Mucosa of descending colon (tissue), 3 donors: ENCODE results near the gene HIPK4. TPM values are rescaled to one million over a fixed set of nuclear protein-coding genes. Genes with fewer than 3 reads are reported as not detected.

Experiments used
- ATAC-seq: fragments of 200-7000 bp; cut with Tn5 transposase; one replicate; pipeline ENCODE4 v1.9.1; 2020; ENCODE audit warnings: mild to moderate bottlenecking, moderate library complexity
- DNase-seq, 3 donors: peaks; one replicate each; pipeline ENCODE4 v3.0.0-alpha.2; 2020
- H3K36me3 ChIP-seq: fragments of 200-600 bp; one replicate; pipeline ENCODE4 v1.8.0; 2021; ENCODE audit warnings: low read depth, mild to moderate bottlenecking
- H3K4me1 ChIP-seq: fragments of 200-600 bp; one replicate; pipeline ENCODE4 v1.8.0; 2021; ENCODE audit warnings: low read depth, mild to moderate bottlenecking
- H3K4me3 ChIP-seq: fragments of 200-600 bp; one replicate; pipeline ENCODE4 v1.8.0; 2021; ENCODE audit warnings: mild to moderate bottlenecking
- H3K9me3 ChIP-seq: fragments of 200-600 bp; one replicate; pipeline ENCODE4 v1.8.0; 2021; ENCODE audit warnings: mild to moderate bottlenecking
- intact Hi-C, 2 donors: fragments of 100-400 bp; cut with DNase I in 1 of 2; cut with micrococcal nuclease in 1 of 2; formaldehyde crosslinking; loops; one replicate each; pipeline versions ENCODE4 v1.11.0 to v1.11.1; 2022; cut with DNase I, micrococcal nuclease
- total RNA-seq, 3 donors: library from RNA; stranded (reverse); fragmentation: NEBNext Ultra II Directional in 2 of 3; extraction: Animal tissue kit (Norgen Biotek cat#: 25700) in 2 of 3; gene quantifications; one replicate each; pipeline versions ENCODE4 v1.2.1 to v1.2.4, GENCODE V29; 2021 to 2023
- TF ChIP-seq, protein P1 (sequence below): fragments of 200-600 bp; IDR thresholded peaks from one replicate; pipeline ENCODE4 v1.8.0; 2022; ENCODE audit warnings: antibody characterized with exemption, mild to moderate bottlenecking
- donor health status: DM: no; HTN: no; CAD: no; lungs with moderate emphysema.
- donor health status: DM: no; HTN: no; CAD: no.
- donor health status: DM: no; HTN: yes; CAD: no.

HIPK4 gene
- total RNA-seq, 3 donors from 2014 or later, result 0.19 TPM; not detected in 2

GRCh38 chr19:40381321-40381720 lies 8.7 kb downstream of the HIPK4 start:
- no peak for DNase-seq
- no peaks in the 10 kb centered on the region for H3K9me3 ChIP-seq
- TF ChIP-seq, protein P1, sequence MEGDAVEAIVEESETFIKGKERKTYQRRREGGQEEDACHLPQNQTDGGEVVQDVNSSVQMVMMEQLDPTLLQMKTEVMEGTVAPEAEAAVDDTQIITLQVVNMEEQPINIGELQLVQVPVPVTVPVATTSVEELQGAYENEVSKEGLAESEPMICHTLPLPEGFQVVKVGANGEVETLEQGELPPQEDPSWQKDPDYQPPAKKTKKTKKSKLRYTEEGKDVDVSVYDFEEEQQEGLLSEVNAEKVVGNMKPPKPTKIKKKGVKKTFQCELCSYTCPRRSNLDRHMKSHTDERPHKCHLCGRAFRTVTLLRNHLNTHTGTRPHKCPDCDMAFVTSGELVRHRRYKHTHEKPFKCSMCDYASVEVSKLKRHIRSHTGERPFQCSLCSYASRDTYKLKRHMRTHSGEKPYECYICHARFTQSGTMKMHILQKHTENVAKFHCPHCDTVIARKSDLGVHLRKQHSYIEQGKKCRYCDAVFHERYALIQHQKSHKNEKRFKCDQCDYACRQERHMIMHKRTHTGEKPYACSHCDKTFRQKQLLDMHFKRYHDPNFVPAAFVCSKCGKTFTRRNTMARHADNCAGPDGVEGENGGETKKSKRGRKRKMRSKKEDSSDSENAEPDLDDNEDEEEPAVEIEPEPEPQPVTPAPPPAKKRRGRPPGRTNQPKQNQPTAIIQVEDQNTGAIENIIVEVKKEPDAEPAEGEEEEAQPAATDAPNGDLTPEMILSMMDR, result no peak
- no peaks in the 10 kb centered on the region for H3K36me3 ChIP-seq
- H3K4me3 ChIP-seq, result no peak overlapping the region
- H3K4me1 ChIP-seq, result no peaks in the 10 kb centered on the region
- no peak for ATAC-seq
- intact Hi-C loops, result no loop called here

DNA sequence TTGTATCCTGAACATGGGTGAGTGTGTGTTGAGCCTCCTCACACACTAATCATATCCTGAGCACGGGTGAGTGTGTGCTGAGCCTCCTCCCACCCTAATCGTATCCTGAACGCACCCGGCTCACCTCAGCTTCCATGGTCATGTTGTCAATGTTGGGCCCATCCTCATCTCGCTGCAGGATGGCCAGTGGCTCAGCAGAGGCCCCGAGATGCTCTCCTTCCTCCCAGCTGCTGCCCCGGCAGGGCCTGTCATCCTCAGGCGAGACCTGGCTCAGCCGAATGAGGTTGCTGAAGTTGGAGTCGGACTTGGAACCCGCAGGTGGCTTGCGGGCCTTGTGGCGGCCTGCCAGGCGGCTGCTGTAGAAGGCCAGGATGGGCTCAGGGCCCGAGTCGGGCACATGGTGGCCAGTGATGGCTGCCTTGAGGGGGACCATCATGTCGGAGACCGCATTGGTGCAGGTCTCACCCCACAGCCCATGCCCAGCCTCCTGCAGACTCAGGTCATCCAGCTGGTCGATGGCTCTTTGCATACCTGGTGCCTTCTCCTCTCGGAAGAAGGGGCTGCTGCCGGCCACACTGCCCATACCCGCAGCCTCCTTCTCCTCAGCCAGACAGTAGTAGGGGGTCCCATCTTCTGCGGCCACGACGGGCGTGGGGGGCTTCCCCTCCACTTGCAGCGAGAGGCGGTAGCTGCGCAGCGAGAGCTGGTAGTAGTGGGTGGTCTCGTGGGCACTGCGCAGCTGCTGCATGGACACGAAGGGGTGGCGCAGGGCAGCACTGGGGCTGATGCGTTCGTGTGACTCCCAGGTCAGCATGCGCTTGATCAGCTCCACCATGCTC lies 9.6 kb downstream of the HIPK4 start:
- H3K4me3 ChIP-seq, result no peak overlapping the region
- intact Hi-C loops, result no loop called here
- no peaks in the 10 kb centered on the region for H3K4me1 ChIP-seq
- TF ChIP-seq, protein P1, result no peak
- ATAC-seq (no peak), DNase-seq (no peak)
- no peaks in the 10 kb centered on the region for H3K36me3 ChIP-seq
- no peaks in the 10 kb centered on the region for H3K9me3 ChIP-seq

DNA sequence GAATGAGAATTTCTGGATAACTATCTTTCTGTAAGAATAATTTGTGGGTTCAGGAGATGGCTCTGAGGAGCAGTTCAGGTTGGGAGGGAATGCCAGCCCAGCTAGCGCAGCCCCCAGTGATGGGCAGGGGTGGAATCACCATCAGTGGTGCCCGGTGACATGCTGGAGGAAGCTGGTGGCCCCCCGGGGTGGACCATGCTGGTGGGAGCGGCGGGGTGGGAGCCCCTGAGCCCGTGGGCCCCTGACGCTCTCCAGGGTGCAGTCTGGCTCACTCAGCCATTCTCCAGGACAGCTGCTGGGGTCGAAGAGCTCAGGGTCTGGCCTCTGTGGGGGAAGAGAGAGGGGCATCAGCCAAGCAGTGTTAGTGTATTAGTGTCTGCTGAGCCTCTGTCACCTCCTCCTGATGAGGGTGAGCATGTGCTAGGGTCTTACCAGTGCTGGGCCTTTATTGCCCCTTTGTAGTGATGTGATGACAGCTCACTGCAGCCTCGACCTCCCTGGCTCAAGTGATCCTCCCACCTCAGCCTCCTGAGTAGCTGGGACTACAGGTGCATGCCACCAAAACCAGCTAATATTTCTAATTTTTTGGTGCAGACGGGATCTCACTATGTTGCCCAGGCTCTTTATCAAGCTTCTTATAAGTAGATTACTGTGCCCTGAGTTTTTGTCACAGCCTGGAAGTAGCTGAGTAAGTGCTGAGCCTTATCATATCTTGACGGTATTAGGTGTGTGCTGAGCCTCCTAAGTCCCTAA lies 10.4 kb downstream of the HIPK4 start:
- TF ChIP-seq, protein P1, result no peak
- no peaks in the 10 kb centered on the region for H3K9me3 ChIP-seq
- DNase-seq (no peak), ATAC-seq (peak; percentile 13)
- intact Hi-C loops, result no loop called here
- no peaks in the 10 kb centered on the region for H3K36me3 ChIP-seq
- no peak overlapping the region for H3K4me3 ChIP-seq
- H3K4me1 ChIP-seq, result no peaks in the 10 kb centered on the region

DNA sequence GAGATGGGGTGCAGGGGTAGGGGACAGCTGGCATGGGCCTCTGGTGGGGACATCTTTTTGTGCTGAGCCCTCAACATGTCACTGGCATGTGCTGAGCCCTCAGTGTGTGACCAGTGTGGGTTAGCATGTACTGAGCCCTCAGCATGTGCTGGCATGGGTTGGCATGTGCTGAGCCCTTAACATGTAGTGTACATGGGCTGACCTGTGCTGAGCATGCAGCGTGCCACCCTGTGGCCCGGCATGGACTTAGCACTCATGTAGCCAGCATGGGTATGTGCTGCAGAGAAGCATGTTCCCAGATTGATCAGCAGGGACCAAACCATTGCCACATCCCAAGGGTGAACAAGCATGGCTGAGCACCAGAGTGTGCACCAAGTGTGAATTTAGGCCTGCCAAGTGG lies 11.5 kb downstream of the HIPK4 start:
- H3K36me3 ChIP-seq, result no peaks in the 10 kb centered on the region
- no peak overlapping the region for H3K4me3 ChIP-seq
- H3K9me3 ChIP-seq, result no peaks in the 10 kb centered on the region
- intact Hi-C loops, result no loop called here
- TF ChIP-seq, protein P1, result no peak
- H3K4me1 ChIP-seq, result no peaks in the 10 kb centered on the region
- ATAC-seq, result no peak
- no peak for DNase-seq

DNA sequence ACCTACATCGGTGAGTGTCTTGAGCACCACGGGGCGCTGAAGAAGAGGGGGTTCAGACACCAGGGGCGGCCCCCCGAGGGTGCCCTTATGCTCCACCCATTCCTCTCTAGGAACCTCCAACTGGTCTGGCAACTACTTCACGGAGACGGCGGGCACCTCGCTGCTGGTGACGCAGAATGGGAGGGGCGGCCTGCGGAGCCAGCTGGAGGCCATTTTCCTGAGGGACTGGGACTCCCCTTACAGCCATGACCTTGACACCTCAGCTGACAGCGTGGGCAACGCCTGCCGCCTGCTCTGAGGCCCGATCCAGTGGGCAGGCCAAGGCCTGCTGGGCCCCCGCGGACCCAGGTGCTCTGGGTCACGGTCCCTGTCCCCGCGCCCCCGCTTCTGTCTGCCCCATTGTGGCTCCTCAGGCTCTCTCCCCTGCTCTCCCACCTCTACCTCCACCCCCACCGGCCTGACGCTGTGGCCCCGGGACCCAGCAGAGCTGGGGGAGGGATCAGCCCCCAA lies 12.1 kb downstream of the HIPK4 start:
- DNase-seq (no peak), ATAC-seq (no peak)
- Histone ChIP-seq H3K4me1 (no peaks in the 10 kb centered on the region), H3K4me3 (no peak overlapping the region), H3K36me3 (no peaks in the 10 kb centered on the region), H3K9me3 (no peaks in the 10 kb centered on the region)
- intact Hi-C loops, result no loop called here
- TF ChIP-seq, protein P1, result no peak
